ENCODE measurements around the gene STK16. TPM values are rescaled to one million over a fixed set of nuclear protein-coding genes. Genes with fewer than 3 reads are reported as not detected.

STK16 gene
- total and polyA plus RNA-seq, 2 experiments from 2014 or later: 7.7 to 35.6 TPM

GRCh38 chr2:219218732-219219701 lies 26.3 kb upstream of the STK16 start, which contains the start of gene ABCB6:
ABCB6 (minus strand) TSS chr2:219218958; CDS start chr2:219218673, 285 bp downstream.
- Histone ChIP-seq H3K4me2 (peak within 1 kb of the TSS; percentile 99), H3K9me3 (ENCODE audit: low read depth) (no peaks in the 10 kb centered on the region), H4K20me1 (ENCODE audit: insufficient read depth, poor library complexity, severe bottlenecking) (no peaks in the 10 kb centered on the region), H3K27ac (peak within 1 kb of the TSS; percentile 86), H3K27me3 (no peaks in the 10 kb centered on the region), H3K36me3 (replicated peaks; ENCODE audit: insufficient read depth, low read depth) (no peaks in the 10 kb centered on the region), H3K9me2 (replicated peaks; ENCODE audit: insufficient read depth) (no peaks in the 10 kb centered on the region), H3K4me3 (peak within 1 kb of the TSS; percentile 74), H3K4me1 (ENCODE audit: insufficient read depth) (peaks cover 10% of the 10 kb centered on the region), H2AFZ (peak within 1 kb of the TSS; percentile 8), H3K79me2 (peaks cover 13% of the 10 kb centered on the region)
- WGBS (ENCODE audit: low lambda C conversion rate, missing lambda C conversion rate): 18% methylated on average over 68 of the region's 71 CpGs
- peak; percentile 96 for DNase-seq (ENCODE audit: low spot score)
- no peak for TF ChIP-seq EZH2phosphoT487 (IDR thresholded peaks at IDR 0.05; ENCODE audit: low read depth, severe bottlenecking, unreplicated experiment)
- TF ChIP-seq EZH2 (IDR thresholded peaks at IDR 0.05; ENCODE audit: borderline replicate concordance): no peak
- TF ChIP-seq CTCF (IDR thresholded peaks at IDR 0.05; ENCODE audit: poor library complexity): no peak

- no peak overlapping the region for H3K27ac ChIP-seq
These were observed 25.3 kb upstream of the STK16 start for GRCh38 chr2:219219784-219220532.

More at GRCh38 chr2:219219784-219220532, 25.3 kb upstream of the STK16 start:
- WGBS (ENCODE audit: low lambda C conversion rate, missing lambda C conversion rate): 96% methylated on average over 18 of the region's 18 CpGs
- Histone ChIP-seq H3K4me2 (no peak overlapping the region), H3K9me2 (replicated peaks; ENCODE audit: insufficient read depth) (no peaks in the 10 kb centered on the region), H2AFZ (no peak overlapping the region), H3K4me3 (no peak overlapping the region), H3K27me3 (no peaks in the 10 kb centered on the region), H4K20me1 (ENCODE audit: insufficient read depth, poor library complexity, severe bottlenecking) (no peaks in the 10 kb centered on the region), H3K36me3 (replicated peaks; ENCODE audit: insufficient read depth, low read depth) (no peaks in the 10 kb centered on the region), H3K9me3 (ENCODE audit: low read depth) (no peaks in the 10 kb centered on the region), H3K4me1 (ENCODE audit: insufficient read depth) (peaks cover 10% of the 10 kb centered on the region), H3K79me2 (peaks cover 13% of the 10 kb centered on the region)
- no peak for DNase-seq (ENCODE audit: low spot score)
- TF ChIP-seq EZH2 (IDR thresholded peaks at IDR 0.05; ENCODE audit: borderline replicate concordance): no peak
- no peak for TF ChIP-seq EZH2phosphoT487 (IDR thresholded peaks at IDR 0.05; ENCODE audit: low read depth, severe bottlenecking, unreplicated experiment)
- TF ChIP-seq CTCF (IDR thresholded peaks at IDR 0.05; ENCODE audit: poor library complexity): no peak

Data from hepatocyte (in vitro differentiated cells).